Kidney (tissue), 14 donors: ENCODE measurements around the gene MTA3. TPM values are rescaled to one million over a fixed set of nuclear protein-coding genes. Genes with fewer than 3 reads are reported as not detected.

Experiments used
- DNase-seq, 5 donors: peaks; one replicate each; pipeline ENCODE4 v3.0.0-alpha.2; 2013 to 2020
- FAIRE-seq: peaks from 2 replicates; lab custom pipeline; 2012; peaks lifted over from hg19 to GRCh38; lab: Jason Lieb, UNC
- H3K27ac ChIP-seq, 2 donors: one replicate each; pipeline ENCODE4 v1.7.0; 2013; ENCODE audit warnings: low read depth in 2 of 2, low read length in 2 of 2, inconsistent platforms in 1 of 2
- H3K27me3 ChIP-seq: one replicate; pipeline ENCODE4 v1.7.1; 2013; ENCODE audit warnings: low read length, inconsistent platforms; ENCODE audit not compliant: control insufficient read depth, insufficient read depth
- H3K36me3 ChIP-seq, 3 donors: one replicate each; pipeline versions ENCODE4 v1.7.0 to v1.7.1; 2013; ENCODE audit warnings: low read length in 3 of 3, control low read depth in 1 of 3, inconsistent platforms in 1 of 3; ENCODE audit not compliant: insufficient read depth in 3 of 3, control insufficient read depth in 2 of 3
- H3K4me1 ChIP-seq, 3 donors: one replicate each; pipeline versions ENCODE4 v1.7.0 to v1.7.1; 2013; ENCODE audit warnings: low read length in 3 of 3, inconsistent platforms in 1 of 3, low read depth in 1 of 3; ENCODE audit not compliant: control insufficient read depth in 2 of 3, insufficient read depth in 2 of 3
- H3K4me3 ChIP-seq, 3 donors: one replicate each; pipeline versions ENCODE4 v1.7.0 to v1.8.1; 2013; ENCODE audit warnings: low read length in 3 of 3, control low read depth in 1 of 3, inconsistent platforms in 1 of 3
- H3K9ac ChIP-seq, 3 donors: one replicate each; pipeline versions ENCODE4 v1.7.0 to v1.7.1; 2013; ENCODE audit warnings: low read length in 3 of 3, control low read depth in 1 of 3, inconsistent platforms in 1 of 3
- H3K9me3 ChIP-seq, 3 donors: one replicate each; pipeline versions ENCODE4 v1.7.0 to v1.7.1; 2013; ENCODE audit warnings: low read length in 3 of 3, control low read depth in 1 of 3, inconsistent platforms in 1 of 3; ENCODE audit not compliant: control insufficient read depth in 2 of 3, insufficient read depth in 1 of 3
- intact Hi-C: fragments of 100-400 bp; cut with DNase I; formaldehyde crosslinking; loops from one replicate; pipeline ENCODE4 v1.11.1; 2022
- polyA plus RNA-seq: library from polyadenylated mRNA; stranded (reverse); fragments of 350-450 nt; fragmentation: Illumina TruSeq; extraction: RNeasy Lipid Tissue Mini Kit (QIAGEN cat#74804); gene quantifications from one replicate; pipeline ENCODE4 v1.2.3, GENCODE V29; 2014; ENCODE audit warnings: low read depth, low replicate concordance; ENCODE audit not compliant: insufficient read depth
- total RNA-seq: library from RNA; stranded (reverse); fragmentation: NEBNext Ultra II Directional; extraction: Animal tissue kit (Norgen Biotek cat#: 25700); gene quantifications from one replicate; pipeline ENCODE4 v1.2.1, GENCODE V29; 2021
- TF ChIP-seq, protein P1 (sequence below): IDR thresholded peaks from 3 replicates; pipeline ENCODE4 v1.5.1; 2012; ENCODE audit warnings: mild to moderate bottlenecking, moderate library complexity, borderline replicate concordance; ENCODE audit not compliant: insufficient read depth; ENCODE audit errors: extremely low read depth
- donor health status: control.
- donor health status: control.
- donor health status: control.
- donor health status: control.
- donor health status: control.
- donor health status: DM: yes; HTN: yes; CAD: no.
- donor health status: Normal renal cell carcinoma (clear cell type).

MTA3 gene
- total and polyA plus RNA-seq, 2 donors from 2014 or later, result 27.7 to 35.2 TPM

GRCh38 chr2:42560899-42561298 lies 7.5 kb upstream of the MTA3 start:
- Histone ChIP-seq H3K36me3 (no peaks in the 10 kb centered on the region), H3K27me3 (no peaks in the 10 kb centered on the region), H3K27ac (no peak overlapping the region), H3K9ac (no peak overlapping the region), H3K9me3 (no peaks in the 10 kb centered on the region), H3K4me1 (no peaks in the 10 kb centered on the region), H3K4me3 (no peak overlapping the region)
- TF ChIP-seq, protein P1, sequence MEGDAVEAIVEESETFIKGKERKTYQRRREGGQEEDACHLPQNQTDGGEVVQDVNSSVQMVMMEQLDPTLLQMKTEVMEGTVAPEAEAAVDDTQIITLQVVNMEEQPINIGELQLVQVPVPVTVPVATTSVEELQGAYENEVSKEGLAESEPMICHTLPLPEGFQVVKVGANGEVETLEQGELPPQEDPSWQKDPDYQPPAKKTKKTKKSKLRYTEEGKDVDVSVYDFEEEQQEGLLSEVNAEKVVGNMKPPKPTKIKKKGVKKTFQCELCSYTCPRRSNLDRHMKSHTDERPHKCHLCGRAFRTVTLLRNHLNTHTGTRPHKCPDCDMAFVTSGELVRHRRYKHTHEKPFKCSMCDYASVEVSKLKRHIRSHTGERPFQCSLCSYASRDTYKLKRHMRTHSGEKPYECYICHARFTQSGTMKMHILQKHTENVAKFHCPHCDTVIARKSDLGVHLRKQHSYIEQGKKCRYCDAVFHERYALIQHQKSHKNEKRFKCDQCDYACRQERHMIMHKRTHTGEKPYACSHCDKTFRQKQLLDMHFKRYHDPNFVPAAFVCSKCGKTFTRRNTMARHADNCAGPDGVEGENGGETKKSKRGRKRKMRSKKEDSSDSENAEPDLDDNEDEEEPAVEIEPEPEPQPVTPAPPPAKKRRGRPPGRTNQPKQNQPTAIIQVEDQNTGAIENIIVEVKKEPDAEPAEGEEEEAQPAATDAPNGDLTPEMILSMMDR, result no peak
- DNase-seq, result peak in 1 of 5 donors; percentile 77
- no peak for FAIRE-seq
- intact Hi-C loops, result no loop called here

DNA sequence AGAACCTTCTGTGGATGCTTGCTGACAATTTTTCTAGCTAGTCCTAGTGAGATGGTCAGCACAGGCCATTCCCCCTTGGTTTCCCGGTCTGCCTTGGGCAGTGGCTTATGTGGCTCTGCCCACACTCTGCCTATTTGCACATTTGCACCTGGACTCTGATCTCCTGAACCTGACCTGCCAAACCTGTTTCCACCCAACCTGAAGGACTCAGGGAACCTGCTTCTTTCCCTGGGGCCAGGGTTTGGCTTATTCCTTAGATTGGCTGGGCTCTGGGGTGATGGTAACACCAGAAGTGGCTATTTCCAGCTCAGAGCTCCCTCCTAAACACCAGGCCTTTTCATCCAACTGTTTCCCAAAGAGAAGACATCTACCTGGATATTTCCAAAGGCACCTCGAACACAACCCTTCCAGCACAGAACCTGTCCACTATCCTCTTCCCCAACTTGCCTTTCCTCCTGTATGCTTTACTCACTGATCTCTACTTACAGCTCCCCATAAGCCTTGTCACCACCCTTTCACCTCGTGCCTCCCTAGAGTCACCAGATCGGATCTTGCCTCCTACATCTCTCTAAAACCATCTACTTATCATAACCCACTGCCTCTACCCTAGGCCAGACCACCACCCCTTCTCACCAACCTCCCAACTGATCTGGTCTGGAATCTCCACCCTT lies 5.8 kb upstream of the MTA3 start:
- H3K9me3 ChIP-seq, result no peaks in the 10 kb centered on the region
- peaks cover 0 to 1% (median under 1%) of the 10 kb centered on the region in 3 donors for H3K4me1 ChIP-seq
- no peak overlapping the region for H3K9ac ChIP-seq
- H3K36me3 ChIP-seq, result no peaks in the 10 kb centered on the region
- no peak for FAIRE-seq
- TF ChIP-seq, protein P1, result no peak
- H3K27ac ChIP-seq, result no peak overlapping the region
- H3K27me3 ChIP-seq, result no peaks in the 10 kb centered on the region
- no peak for DNase-seq
- H3K4me3 ChIP-seq, result no peak overlapping the region
- intact Hi-C loops, result no loop called here

- Histone ChIP-seq H3K27me3 (no peaks in the 10 kb centered on the region), H3K27ac (no peak overlapping the region), H3K9me3 (no peaks in the 10 kb centered on the region), H3K4me1 (peaks cover 2 to 3% (median 3%) of the 10 kb centered on the region in 3 donors), H3K4me3 (no peak overlapping the region), H3K9ac (no peak overlapping the region), H3K36me3 (no peaks in the 10 kb centered on the region)
- TF ChIP-seq, protein P1, result no peak
- FAIRE-seq (no peak), DNase-seq (no peak)
- intact Hi-C loops, result no loop called here
Observed at GRCh38 chr2:42566025-42566424, 2.4 kb upstream of the MTA3 start.
